Activated CD8-positive, alpha-beta memory T cell treated with anti-CD3 and anti-CD28 coated beads for 48 hours (primary cell): Measurements from ENCODE around the gene TASP1.
"Not testable (repeated sequence)": the region's sequence is repeated elsewhere in the genome, so short reads cannot be mapped to it uniquely, and the experiment has no call there.

Source experiments
- DNase-seq, 3 experiments: peaks; one replicate each; pipeline ENCODE4 v3.0.0-alpha.2; 2020; ENCODE audit warnings: low read depth in 2 of 3, low spot score in 2 of 3

The TASP1 gene

GRCh38 chr20:13501500-13501899, 137.2 kb downstream of the TASP1 start:
- no peak for DNase-seq

- no peak for DNase-seq
These were observed 144.7 kb downstream of the TASP1 start for GRCh38 chr20:13494019-13494418.

- no peak for DNase-seq
These were observed 145.6 kb downstream of the TASP1 start for GRCh38 chr20:13493143-13493542.

- no peak for DNase-seq
These were observed 146.7 kb downstream of the TASP1 start for GRCh38 chr20:13492001-13492481.

DNA sequence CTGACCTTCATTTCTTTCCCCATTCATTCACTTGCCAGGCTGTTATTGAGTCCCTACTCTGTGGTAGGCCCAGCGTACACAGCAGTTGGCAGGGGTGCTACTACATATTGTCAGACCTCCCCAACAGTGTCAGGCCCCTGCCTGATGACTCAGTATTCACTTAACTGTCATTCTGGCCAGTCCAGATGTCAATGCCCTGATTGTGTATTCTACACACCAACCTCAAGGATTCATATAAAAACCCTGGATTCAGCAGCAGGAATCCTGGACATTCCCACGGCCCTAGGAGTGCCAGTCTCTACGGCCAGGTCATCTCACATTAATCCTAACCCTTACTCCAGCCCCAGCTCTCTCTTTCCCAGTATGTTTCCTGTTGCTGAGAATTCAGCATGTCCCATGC, 151.5 kb downstream of the TASP1 start:
- no peak for DNase-seq

DNA sequence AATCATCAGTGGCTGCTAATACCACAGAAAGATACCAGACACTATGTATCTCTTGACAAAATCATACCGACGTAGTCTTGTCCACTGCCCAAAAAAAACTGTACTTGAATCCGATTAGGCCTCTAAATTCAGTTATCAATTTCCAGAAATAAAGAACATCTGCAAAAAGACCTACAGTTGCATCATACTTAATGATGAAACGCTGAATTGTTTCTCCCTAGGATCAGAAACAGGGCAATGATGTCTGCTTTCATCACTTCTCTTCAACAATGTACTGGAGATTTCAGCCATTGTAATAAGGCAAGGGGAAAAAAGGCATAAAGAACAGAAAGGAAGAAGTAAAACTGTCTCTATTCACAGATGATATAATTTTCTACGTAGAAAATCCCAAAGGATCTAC, 152.0 kb downstream of the TASP1 start:
- DNase-seq, result no peak

DNA sequence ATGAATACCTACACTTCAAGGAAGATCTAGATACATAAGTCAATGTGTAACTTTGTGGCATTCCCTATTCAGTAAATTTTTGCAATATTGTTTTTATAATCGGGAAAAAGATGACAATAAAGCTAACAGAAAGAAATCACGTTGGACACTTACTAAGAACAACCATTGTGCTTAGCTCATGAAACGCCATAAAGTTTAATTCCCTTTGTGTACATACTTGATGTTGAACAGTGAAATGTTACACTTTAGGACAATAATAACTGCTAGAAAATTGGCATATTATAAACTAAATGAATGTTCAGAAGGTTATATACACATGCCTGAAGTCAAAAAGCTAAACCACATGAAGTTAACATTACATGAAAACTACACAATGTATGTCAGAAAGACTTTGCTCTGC, 153.2 kb downstream of the TASP1 start:
- DNase-seq, result no peak

DNA sequence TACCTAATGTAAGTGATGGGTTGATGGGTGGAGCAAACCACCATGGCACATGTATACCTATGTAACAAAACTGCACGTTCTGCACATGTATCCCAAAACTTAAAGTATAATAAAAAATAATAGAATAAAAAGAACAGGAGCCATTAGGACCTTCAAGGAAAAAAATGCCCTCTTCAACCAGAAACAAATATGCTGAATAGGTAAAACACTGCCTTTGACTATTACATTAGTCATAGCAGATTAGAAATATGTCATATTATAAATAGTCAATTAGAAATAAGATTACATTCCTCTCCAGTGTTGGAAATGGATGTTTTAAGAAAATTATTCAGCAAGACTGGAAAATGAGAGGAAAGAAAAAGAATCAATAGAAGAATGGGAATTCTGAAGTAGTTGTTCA, 153.7 kb downstream of the TASP1 start:
- DNase-seq, result not testable (repeated sequence)

GRCh38 chr20:13483472-13483871, 155.3 kb downstream of the TASP1 start:
- DNase-seq, result not testable (repeated sequence)

DNA sequence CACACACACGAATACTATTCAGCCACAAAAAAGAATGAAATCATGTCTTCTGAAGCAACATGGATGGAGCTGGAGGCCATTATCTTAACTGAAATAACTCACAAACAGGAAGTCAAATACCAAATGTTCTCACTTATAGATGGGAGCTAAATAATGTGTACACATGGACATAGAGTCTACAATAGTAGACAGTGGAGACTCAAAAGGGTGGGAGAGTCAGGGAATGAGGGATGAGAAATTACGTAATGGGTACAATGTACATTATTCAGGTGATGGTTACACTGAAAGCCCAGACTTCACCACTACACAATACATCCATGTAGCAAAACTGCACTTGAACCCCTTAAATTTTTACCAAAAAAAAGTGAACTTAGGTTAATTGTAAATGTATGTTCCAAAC, 160.4 kb downstream of the TASP1 start:
- DNase-seq, result no peak

DNA sequence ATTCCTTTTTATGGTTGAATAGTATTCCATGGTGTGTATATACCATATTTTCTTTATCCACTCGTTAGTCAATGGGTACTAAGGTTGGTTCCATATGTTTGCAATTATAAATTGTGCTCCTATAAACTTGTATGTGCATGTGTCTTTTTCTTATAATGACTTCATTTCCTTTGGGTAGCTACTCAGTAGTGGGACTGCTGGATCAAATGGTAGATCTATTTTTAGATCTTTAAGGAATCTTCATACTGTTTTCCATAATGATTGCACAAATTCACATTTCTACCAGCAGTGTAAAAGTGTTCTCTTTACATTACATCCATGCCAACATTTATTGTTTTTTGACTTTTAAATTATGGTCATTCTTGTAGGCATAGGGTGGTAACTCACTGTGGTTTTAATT, 164.3 kb downstream of the TASP1 start:
- no peak for DNase-seq

DNA sequence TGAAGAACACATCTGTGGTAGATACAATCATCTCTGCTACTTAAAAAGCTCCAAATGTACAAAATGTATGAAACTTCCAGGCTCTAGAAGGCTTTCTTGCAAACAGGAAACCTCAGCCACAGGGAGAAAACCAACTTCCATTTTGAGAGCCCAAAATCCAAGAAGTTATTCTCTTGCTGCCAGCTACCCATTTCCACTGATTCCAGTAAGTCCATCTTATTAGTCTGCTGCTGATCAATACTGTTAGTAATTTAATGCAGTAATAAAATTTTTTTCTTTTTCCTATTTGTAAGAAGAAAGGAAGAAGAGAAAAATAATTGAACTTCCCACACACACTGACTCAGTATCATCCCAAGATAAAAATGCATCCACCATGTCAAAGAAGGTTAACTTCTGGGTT, 169.5 kb downstream of the TASP1 start:
- DNase-seq, result no peak

- no peak for DNase-seq
These were observed 170.6 kb downstream of the TASP1 start for GRCh38 chr20:13468166-13468565.

DNA sequence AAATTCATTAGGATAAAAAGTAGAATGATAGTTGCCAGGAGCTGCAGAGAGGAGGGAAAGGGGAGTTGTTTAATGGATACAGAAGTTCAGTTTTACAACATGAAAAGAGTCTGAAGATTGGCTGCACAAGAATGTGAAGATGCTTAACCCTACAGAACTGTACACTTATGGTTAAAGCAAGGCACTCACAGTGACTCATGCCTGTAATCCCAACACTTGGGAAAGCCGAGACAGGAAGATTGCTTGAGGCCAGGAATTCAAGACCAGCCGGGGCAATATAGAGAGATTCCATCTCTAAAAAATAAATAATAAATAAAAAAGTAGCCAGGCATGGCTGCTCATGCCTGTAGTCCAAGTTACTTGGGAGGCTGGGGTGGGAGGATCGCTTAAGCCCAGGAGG, 174.0 kb downstream of the TASP1 start:
- no peak for DNase-seq

DNA sequence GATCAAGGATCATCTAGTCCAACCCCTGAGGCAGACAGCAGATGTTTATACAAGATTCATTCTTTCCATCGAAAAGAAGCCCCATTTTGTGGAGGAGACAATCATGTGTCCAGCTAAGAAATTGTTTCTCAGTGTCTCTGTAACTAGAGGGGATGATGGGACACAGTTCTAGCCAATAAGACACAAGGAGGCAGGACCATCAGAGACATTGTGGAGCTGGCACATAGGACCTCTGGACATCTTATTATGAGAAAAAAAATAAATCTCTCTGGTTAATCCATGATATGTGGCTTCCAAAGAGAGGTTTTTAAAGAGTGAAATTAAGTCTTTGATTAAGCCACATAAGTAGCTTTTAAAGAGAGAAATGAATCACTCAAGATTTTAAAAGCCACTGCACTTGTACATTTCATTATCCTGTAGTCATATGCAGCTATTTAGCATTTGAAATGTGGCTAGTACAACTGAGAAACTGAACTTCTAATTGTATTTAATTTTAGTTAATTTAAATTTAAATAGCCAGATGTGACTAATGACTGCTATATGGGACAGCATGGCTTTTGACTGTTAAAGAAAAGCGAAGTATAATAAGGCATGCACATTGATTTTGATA, 176.8 kb downstream of the TASP1 start:
- no peak for DNase-seq

DNA sequence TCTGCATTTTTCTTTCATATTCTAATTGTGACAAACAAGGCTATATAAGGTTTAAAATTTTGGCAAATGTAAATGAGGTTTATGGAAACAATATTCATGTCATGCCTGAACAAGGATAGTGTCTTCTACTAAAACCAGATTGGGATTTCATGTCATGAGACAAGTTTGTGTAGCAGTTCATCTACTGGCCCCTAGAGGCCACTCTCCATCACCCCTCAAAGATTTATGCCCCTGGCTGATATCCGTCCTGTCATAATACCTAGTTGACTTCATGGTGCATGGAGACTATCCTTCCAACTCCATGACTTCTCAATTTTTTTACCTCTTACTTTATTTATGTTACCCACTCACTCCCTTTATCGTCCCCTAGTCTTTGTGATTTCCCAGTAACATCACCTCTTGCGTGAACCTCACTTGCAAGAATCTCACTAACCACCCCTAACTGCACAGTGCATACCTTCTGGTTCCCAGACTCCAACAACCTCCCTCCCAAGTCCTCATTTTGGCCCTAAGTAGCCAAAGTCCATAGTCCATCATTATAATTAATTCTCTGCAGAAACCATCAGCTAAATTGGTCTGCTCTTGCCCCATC, 179.8 kb downstream of the TASP1 start:
- DNase-seq, result no peak

- no peak for DNase-seq
These were observed 181.2 kb downstream of the TASP1 start for GRCh38 chr20:13457487-13457886.

DNA sequence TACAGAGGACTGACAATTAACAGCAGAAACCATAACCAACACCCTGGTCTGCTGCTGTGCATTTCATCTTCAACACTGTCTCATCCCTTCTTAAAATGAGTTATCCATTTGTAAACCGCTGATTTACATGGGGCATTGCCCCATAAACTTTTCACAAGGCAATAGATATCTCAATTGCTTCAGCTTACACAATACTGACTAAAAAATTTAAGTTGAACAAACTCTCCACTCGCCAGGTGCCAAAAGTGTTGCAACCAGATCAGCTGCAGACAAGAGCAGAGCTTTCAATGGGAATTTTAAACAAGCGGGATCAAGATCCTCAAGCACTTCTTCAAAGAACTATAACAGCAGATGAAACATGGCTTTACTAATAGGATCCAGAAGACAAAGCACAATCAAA, 183.0 kb downstream of the TASP1 start:
- DNase-seq, result no peak

- DNase-seq, result no peak
These were observed 185.4 kb downstream of the TASP1 start for GRCh38 chr20:13453367-13453766.

DNA sequence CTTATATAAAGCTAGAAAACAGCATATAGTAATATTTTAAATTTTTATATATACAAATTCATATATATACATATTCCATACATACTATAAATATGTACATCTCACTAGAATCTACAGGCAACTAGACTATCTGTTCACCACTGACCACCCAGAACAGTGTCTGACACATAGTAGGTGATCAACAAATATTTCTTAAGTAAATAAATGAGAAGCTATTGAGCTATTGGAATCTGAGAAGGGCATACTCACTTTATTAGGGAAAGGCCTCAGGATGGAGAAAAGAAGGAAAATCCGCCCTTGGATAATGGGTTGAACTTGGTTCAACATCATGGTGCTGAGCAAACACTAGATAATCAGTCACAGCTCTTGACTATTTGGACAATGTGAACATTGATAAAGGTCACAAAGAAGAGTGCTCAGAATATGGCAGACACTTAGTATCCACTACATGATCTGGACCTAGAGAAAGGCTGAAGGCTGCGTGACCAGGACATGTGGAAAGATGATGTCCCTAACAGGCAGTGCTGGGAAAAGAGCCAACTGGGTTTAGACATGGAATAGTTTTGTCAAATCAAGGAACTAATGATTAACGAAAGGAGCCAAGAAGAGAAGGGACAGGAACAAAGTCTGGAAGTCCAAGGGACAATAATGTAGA, 186.1 kb downstream of the TASP1 start:
- no peak for DNase-seq

DNA sequence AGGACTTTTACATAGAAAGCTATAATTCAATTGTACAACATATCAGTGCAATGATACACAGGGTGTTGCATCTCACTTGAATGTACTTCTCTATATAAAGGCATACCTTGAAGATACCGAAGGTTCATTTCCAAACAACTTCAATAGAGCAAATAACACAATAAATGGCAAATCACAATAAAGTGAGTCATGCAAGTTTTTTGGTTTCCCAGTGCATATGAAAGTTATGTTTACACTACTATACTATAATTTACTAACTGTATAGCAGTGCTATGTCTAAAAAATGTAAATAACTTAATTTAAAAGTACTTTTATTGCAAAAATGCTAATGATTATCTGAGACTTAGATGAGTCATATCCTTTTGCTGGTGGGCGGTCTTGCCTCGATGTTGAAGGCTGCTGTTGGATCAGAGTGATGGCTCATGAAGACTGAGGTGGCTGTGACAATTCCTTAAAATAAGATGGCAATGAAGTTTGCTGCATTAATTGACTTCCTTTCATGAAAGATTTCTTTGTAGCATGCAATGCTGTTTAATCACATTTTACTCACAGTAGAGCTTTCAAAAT, 188.8 kb downstream of the TASP1 start:
- no peak for DNase-seq
